ENCODE results near the gene ITPR2.

Gene ITPR2

GRCh38 chr12:26556916-26557315 lies 276.1 kb downstream of the ITPR2 start:
- no peak for TF ChIP-seq EZH2phosphoT487 (IDR thresholded peaks at IDR 0.05; ENCODE audit: borderline replicate concordance)
- TF ChIP-seq CTCF (conservative IDR thresholded peaks at IDR 0.05; ENCODE audit: low read length): no peak
- Histone ChIP-seq H3K79me2 (ENCODE audit: insufficient read depth, low read length) (no peaks in the 10 kb centered on the region), H3K36me3 (ENCODE audit: insufficient read depth, low read length) (peaks cover 24% of the 10 kb centered on the region; the same call in 1 of the 2 replicates), H3K9me2 (replicated peaks; ENCODE audit: low read depth, low read length) (no peaks in the 10 kb centered on the region), H2AFZ (ENCODE audit: low read length) (no peak overlapping the region), H3K9me3 (ENCODE audit: insufficient read depth, low read depth, low read length) (no peaks in the 10 kb centered on the region), H3K4me3 (ENCODE audit: low read length, poor library complexity, severe bottlenecking) (no peak overlapping the region), H3K4me1 (ENCODE audit: insufficient read depth, low read length, poor library complexity, severe bottlenecking) (no peaks in the 10 kb centered on the region), H3K27me3 (ENCODE audit: insufficient read depth, low read length, poor library complexity, severe bottlenecking) (no peaks in the 10 kb centered on the region), H3K9ac (ENCODE audit: low read depth, low read length, poor library complexity, severe bottlenecking) (no peak overlapping the region), H3F3A (ENCODE audit: low read depth) (no peaks in the 10 kb centered on the region), H4K20me1 (ENCODE audit: insufficient read depth, low read length, poor library complexity, severe bottlenecking) (no peaks in the 10 kb centered on the region), H3K4me2 (ENCODE audit: low read depth, low read length, poor library complexity, severe bottlenecking) (no peak overlapping the region)

- no peaks in the 10 kb centered on the region for H3K4me1 ChIP-seq (ENCODE audit: insufficient read depth, low read length, poor library complexity, severe bottlenecking)
These were observed 277.9 kb downstream of the ITPR2 start for GRCh38 chr12:26555139-26555538.

GRCh38 chr12:26554332-26554731 lies 278.7 kb downstream of the ITPR2 start:
- Histone ChIP-seq H3K36me3 (ENCODE audit: insufficient read depth, low read length) (peaks cover 13% of the 10 kb centered on the region; the same call in 1 of the 2 replicates), H3F3A (ENCODE audit: low read depth) (no peaks in the 10 kb centered on the region), H3K4me3 (ENCODE audit: low read length, poor library complexity, severe bottlenecking) (no peak overlapping the region), H3K27me3 (ENCODE audit: insufficient read depth, low read length, poor library complexity, severe bottlenecking) (no peaks in the 10 kb centered on the region), H2AFZ (ENCODE audit: low read length) (no peak overlapping the region), H3K4me2 (ENCODE audit: low read depth, low read length, poor library complexity, severe bottlenecking) (no peak overlapping the region), H3K4me1 (ENCODE audit: insufficient read depth, low read length, poor library complexity, severe bottlenecking) (no peaks in the 10 kb centered on the region), H4K20me1 (ENCODE audit: insufficient read depth, low read length, poor library complexity, severe bottlenecking) (no peaks in the 10 kb centered on the region), H3K9ac (ENCODE audit: low read depth, low read length, poor library complexity, severe bottlenecking) (no peak overlapping the region), H3K9me3 (ENCODE audit: insufficient read depth, low read depth, low read length) (no peaks in the 10 kb centered on the region), H3K9me2 (replicated peaks; ENCODE audit: low read depth, low read length) (no peaks in the 10 kb centered on the region), H3K79me2 (ENCODE audit: insufficient read depth, low read length) (no peaks in the 10 kb centered on the region)
- no peak for TF ChIP-seq EZH2phosphoT487 (IDR thresholded peaks at IDR 0.05; ENCODE audit: borderline replicate concordance)
- no peak for TF ChIP-seq CTCF (conservative IDR thresholded peaks at IDR 0.05; ENCODE audit: low read length)

More at GRCh38 chr12:26555139-26555538, 277.9 kb downstream of the ITPR2 start:
- Histone ChIP-seq H3K4me2 (ENCODE audit: low read depth, low read length, poor library complexity, severe bottlenecking) (no peak overlapping the region), H3K36me3 (ENCODE audit: insufficient read depth, low read length) (peaks cover 17% of the 10 kb centered on the region; the same call in 1 of the 2 replicates), H3K9me3 (ENCODE audit: insufficient read depth, low read depth, low read length) (no peaks in the 10 kb centered on the region), H3K4me3 (ENCODE audit: low read length, poor library complexity, severe bottlenecking) (no peak overlapping the region), H4K20me1 (ENCODE audit: insufficient read depth, low read length, poor library complexity, severe bottlenecking) (no peaks in the 10 kb centered on the region), H3K27me3 (ENCODE audit: insufficient read depth, low read length, poor library complexity, severe bottlenecking) (no peaks in the 10 kb centered on the region), H3F3A (ENCODE audit: low read depth) (no peaks in the 10 kb centered on the region), H2AFZ (ENCODE audit: low read length) (no peak overlapping the region), H3K79me2 (ENCODE audit: insufficient read depth, low read length) (no peaks in the 10 kb centered on the region), H3K9me2 (replicated peaks; ENCODE audit: low read depth, low read length) (no peaks in the 10 kb centered on the region), H3K9ac (ENCODE audit: low read depth, low read length, poor library complexity, severe bottlenecking) (no peak overlapping the region)
- TF ChIP-seq CTCF (conservative IDR thresholded peaks at IDR 0.05; ENCODE audit: low read length): no peak
- TF ChIP-seq EZH2phosphoT487 (IDR thresholded peaks at IDR 0.05; ENCODE audit: borderline replicate concordance): no peak

Data from Loucy (cell line).